Posterior vena cava (tissue), 2 donors: ENCODE data around the gene AMOTL2. TPM values are rescaled to one million over a fixed set of nuclear protein-coding genes. Genes with fewer than 3 reads are reported as not detected.
A peak's percentile ranks its signal among the peaks of the same experiment; 100 is the strongest.

Source experiments
- DNase-seq: peaks from one replicate; pipeline ENCODE4 v3.0.0-alpha.2; 2020; ENCODE audit warnings: low spot score
- intact Hi-C, 2 donors: fragments of 100-400 bp; cut with DNase I; formaldehyde crosslinking; loops; one replicate each; pipeline versions ENCODE4 v1.14.1 to v1.14.2; 2022 to 2023
- total RNA-seq, 2 donors: library from RNA; stranded (reverse); fragmentation: NEBNext Ultra II Directional; extraction: Animal tissue kit (Norgen Biotek cat#: 25700); gene quantifications; one replicate each; pipeline ENCODE4 v1.2.1, GENCODE V29; 2021
- donor health status: DM: yes; HTN: yes; CAD: no.
- donor health status: DM: yes; HTN: yes; CAD: no.

Gene AMOTL2
- total RNA-seq, 2 donors from 2014 or later, result 49.9 to 56.5 TPM

GRCh38 chr3:134381831-134382442, 7.7 kb upstream of the AMOTL2 start:
- intact Hi-C loops, result no loop called here
- DNase-seq, result no peak

DNA sequence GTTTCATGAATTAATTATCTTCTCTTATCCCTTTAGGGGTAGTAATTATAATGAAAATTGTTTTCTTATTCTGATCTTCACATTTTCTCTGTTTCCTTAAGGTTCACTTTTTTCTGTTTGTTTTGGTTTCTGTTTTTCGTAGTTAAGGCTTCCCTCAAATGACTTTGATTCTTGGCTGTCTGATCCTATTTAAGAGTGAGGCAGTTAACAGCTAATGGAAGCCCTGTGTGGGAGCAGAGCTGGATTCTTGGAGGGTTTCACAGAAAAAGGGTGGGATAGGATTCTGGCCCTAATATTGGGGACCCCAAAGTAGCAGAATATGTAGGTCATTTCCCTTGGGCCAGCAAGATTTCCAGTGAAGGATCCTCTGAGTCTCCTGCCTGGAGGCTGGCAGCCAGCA, 6.8 kb upstream of the AMOTL2 start:
- intact Hi-C loops, result no loop called here
- DNase-seq, result no peak

- DNase-seq, result no peak
- intact Hi-C loops, result no loop called here
These were observed 6.0 kb upstream of the AMOTL2 start for GRCh38 chr3:134380249-134380648.

DNA sequence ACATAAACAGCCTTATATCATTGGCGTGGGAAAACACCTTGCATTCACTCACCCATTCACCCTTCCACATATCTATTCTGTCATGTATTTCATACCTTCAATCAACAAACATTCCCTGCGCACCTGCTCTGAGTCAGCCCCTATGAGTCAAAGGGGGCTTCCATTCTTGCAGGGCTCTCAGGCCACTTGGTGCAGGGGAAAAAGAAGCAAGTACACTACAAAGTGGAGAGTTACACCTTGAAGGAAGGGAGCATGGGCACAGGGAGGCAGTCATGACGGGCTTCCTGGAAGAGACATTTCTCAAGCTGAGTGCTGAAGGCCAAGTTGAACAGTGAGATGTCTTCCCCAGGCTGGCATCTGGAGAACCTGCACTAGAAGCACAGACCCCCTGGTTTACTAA, 4.6 kb upstream of the AMOTL2 start:
- intact Hi-C loops, result loop anchor here in 1 of 2 donors (10.0 kb wide), 1 partner anchor 86 kb away; no protein-coding TSS in a partner anchor
- no peak for DNase-seq

- intact Hi-C loops, result loop anchor here in 1 of 2 donors (10.0 kb wide), 1 partner anchor 86 kb away; no protein-coding TSS in a partner anchor
- DNase-seq, result no peak
These were observed 4.1 kb upstream of the AMOTL2 start for GRCh38 chr3:134378384-134378783.

- intact Hi-C loops, result loop anchor here in 1 of 2 donors (10.0 kb wide), 1 partner anchor 87 kb away; no protein-coding TSS in a partner anchor
- DNase-seq, result peak; percentile 6
These were observed 3.6 kb upstream of the AMOTL2 start for GRCh38 chr3:134377896-134378295.

DNA sequence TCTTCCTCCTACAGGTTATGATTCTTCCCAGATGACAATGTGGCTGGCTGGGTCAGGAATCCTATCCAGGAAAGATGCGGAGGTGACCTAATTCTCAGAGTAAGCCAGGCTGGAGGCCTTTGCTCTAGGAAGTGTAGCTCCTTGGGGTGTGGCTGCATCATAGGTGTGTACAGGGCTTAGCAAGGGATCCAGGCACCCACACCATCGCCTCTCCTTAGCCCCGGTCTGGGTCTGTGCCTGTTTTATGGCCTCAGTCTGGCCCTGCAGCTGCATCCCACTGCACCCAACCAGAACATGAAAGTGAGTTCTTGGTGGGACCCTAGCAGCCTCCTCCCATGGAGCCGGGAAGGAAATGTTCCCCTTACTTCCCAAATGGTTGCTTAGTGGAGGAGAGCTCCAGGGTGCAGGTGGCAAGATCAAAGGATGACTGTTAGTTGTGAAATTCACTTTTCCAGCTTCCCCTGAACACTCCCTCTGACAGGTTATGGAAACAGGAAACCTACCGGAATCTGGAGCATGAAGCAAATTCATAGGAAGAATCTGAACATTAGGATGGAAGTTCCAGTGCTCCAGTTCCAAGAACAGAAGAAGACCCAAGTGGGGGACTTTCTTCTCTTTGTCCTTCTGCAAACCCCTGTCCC, 2.7 kb upstream of the AMOTL2 start:
- peak; percentile 61 for DNase-seq
- intact Hi-C loops, result loop anchor here in 1 of 2 donors (10.0 kb wide), 1 partner anchor 88 kb away; no protein-coding TSS in a partner anchor

DNA sequence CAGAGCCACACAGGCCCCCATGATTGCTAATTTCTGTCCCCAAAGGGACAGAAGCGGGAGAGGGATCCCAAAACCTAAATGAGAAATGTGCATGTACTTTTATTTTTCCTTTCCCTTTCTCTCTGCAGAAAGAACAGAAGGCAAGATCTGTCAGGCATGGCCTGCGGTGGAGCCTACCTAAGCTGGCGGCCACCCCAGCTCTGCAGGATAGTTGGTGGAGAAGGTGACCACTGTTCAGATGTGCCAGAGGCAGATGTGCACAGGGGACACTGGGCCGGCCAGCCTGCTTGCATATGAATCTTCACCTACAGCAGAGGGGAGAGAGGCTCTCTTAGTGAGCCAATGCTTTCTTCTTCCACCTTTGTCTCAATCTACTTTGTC, 2.1 kb upstream of the AMOTL2 start:
- DNase-seq, result peak; percentile 67
- intact Hi-C loops, result loop anchor here in 1 of 2 donors (10.0 kb wide), 1 partner anchor 88 kb away; no protein-coding TSS in a partner anchor

DNA sequence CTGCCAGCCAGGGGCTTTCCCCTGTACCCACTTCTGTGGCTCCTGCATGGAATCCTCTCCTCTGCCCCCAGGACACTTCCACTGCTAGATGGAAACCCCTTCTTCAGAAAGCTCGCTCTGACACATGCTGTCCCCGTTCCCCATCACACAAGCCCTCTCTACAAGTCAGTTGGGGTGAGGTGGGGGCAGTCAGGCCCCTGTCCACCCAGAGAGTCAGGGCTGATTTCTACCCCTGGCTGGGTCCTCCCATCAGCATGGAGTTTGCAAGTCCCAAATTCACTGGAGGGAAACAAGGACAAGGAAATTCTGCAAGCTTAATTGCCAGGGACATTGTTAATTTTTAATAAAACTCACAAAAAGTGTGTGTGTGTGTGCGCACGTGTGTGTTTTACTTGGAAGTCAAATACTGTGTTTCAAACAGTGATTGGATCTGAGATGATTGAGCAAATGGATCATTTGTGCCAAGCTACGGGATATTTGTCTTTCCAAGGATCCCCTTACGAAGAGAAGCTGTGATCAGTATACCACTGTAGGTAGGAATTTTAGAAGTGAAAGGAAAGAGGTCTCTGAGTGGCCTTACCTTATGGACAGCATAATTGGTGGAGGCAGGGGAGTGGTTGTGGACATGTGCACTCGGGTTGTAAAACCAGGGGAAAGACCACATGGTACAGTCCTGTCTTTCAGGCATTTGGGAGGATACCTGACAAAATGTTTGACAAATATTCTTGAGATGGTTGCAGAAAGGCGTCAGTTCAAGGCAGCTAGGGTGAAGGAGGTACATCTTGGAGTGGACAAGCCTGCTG, 1.5 kb upstream of the AMOTL2 start:
- intact Hi-C loops, result loop anchor here in 1 of 2 donors (10.0 kb wide), 1 partner anchor 89 kb away; no protein-coding TSS in a partner anchor
- DNase-seq, result peak; percentile 52

- intact Hi-C loops, result loop anchor here (5.0 to 10.0 kb wide), 3 partner anchors 63 to 92 kb away; no protein-coding TSS in a partner anchor
- DNase-seq, result peak; percentile 79
These were observed 739 bp upstream of the AMOTL2 start for GRCh38 chr3:134374791-134375581.

DNA sequence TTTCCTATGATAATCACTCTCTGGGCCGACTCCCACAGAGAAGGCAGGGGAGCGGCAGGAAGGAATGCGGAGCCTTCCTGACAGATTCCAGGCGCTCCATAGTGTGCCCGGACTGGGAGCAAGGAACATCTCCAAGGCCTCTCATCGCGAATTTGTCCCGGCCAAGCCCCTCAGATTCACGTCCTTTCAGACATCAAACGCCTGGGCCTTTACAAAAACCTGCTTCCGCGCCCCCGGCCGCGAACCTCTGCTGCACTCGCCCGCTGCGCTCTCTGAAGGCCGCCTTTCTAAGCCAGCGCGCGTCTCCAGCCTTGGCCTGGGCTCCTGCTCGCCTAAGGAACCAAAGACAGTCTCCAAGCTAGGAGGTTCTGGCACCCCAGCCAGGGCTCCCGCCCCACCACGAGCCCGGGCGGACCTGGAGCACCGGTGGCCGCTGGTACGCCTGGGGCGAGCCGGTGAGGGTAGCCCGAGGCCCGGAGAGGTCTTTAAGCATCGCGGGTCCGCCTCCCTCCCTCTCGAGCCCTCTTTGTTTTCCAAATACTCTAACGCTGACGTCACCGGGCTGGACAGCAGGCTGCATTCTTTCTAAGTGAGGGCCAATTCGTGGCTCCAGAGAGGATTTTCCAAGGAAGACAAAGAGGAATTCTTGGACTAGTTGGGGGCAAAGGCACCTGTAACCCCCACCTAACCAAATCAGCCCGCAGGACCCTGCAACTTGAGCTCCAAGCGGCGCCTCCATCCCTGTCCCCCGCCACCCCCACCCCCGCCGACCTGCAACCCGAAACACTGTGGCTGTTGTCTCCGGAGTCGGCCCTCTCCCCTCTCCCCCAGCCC, 759 bp downstream of the AMOTL2 start:
- intact Hi-C loops, result loop anchor here (5.0 to 10.0 kb wide), 3 partner anchors 61 to 94 kb away; no protein-coding TSS in a partner anchor
- peak; percentile 92 for DNase-seq

DNA sequence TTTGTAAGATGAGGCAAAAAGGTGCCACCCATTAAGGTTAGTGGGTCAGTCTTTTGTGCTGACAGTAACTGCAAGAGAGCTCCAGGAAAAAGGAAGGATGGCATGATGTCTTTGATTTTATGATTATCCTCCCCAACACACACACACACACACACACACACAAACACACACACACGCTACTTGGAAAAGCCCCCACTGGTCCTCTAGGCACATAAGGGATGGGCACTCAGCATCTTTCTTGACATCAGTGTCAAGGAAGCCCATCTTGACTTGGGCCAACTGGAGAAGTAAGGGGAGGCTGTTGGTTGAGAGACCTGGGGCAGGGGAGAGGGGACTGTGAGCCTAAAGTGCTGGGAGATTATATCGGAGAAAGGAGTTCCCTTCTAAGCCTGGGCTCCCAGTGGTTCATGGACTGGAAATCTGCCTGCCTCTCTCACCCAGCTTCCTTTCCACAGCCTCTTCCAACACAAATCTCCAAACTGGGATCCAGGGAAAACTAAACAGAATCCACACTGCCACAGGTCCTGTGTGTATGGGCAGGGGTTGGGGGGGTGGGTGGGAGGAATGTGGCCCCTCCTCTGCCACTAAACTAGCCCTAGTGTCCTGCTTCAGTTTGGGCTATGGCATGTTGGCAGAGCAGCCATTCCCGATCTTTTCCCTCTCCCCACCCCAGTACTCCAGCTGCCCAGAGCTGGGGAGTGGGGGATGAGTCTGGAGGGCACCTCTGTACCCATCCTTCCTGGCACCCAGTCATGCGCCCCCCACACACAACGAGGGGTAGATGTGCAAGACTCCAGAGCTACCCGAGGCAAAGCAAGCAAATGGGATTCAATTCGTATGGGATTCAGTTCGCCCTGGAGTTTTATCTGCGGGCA, 1.6 kb downstream of the AMOTL2 start:
- intact Hi-C loops, result loop anchor here (5.0 to 10.0 kb wide), 3 partner anchors 60 to 95 kb away; no protein-coding TSS in a partner anchor
- peak; percentile 75 for DNase-seq

DNA sequence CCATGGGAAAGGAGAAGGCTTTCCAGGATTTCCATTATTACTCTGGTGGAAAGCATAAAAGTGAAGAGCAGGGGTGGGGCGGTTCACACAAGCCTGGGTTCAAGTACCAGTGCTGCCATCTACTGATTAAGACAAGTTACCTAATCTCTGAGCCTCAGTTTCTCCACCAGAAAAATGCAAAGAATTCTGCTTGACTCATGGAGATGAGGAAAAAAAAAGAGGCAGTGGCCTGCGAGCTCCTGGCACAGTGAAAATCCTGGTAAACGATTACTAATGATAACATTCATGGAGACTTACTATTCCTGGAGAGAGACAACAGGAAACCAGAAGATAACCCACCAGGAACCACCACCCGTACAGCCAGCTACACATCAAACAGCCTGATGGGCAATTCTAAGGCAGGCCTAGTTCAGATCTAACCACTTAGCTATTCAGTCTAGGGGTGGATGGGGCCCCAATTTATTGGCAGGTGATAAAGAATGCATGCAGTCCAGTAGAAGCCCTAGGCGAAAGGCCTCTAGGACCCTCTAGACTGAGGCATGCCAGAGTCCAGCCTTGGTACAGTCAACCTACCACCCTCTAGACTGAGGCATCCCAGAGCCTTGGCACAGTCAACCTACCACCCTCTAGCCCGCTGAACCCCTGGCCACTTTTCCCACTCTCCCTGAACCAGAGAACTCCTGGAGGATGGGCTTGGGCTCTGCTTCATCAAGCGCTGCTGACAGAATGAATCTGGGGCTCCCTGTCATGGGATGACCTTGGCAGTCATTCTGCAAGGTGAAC, 2.5 kb downstream of the AMOTL2 start:
- DNase-seq, result peak; percentile 54
- intact Hi-C loops, result loop anchor here (5.0 to 10.0 kb wide), 3 partner anchors 59 to 96 kb away; no protein-coding TSS in a partner anchor

DNA sequence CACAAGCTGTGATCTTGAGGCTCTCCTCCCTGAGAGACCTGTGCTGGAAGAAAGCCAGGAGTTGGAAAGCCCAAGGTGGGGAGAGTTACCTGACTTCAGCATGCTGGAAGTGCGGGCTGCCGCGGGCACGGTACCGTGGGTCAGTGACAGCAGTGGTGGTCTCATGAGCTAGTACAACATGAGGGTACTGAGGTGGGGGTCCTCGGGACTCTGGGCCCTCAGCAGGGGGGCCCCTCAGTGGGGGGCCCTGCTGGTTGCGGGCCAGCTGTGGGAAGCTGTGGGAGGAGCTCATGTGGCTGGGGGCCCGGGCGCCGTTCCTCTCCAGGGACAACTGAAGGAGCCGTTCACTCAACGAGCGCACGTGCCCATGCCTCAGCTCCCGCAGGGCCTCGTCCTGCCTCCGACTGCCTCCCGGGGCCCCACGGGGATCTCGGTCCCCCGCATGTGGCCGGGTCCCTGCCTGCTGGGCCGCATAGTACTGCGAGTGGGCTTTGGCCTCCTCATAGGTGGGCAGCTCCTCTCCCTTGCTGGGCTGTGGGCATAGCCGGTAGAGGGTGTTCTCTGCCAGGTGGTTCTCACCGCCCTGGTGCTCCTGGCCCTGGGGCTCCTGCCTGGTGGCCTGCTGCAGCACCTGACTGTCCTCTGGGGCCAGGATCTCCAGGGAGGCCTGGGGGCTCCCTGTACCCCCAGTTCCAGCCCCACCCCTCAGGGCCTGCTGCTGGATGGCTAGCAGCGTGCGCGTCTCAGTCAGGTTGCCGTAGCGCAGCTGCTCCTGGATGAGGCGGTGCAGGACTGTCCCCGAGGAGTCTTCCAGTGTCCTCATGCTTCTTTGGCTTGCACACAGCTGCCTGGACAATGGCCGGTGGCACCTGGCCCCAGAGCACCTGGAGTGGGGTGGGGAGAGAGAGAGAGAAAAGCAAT, 3.4 kb downstream of the AMOTL2 start:
- intact Hi-C loops, result loop anchor here (5.0 to 10.0 kb wide), 3 partner anchors 59 to 96 kb away; no protein-coding TSS in a partner anchor
- DNase-seq, result peak; percentile 79
